ENCODE results near the gene RUNX2.

DNA sequence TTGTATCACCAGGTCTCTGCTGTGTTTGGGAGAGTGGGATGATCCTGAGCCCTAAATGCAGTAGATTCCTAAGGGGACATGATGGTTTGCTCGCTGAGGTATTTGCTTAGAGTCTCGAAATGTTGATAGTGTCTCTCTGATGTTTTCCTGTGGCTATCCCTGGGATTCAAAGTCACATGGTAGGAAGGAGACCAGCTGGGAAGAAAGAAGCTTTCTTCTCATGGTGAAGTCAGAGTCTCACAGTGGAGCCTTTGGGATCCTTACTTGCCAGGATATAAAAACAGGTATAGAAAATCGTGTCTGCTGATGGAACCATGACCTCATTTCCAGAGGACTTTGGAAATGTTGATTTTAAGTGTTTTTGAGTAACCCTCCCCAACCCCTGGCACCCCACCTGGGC lies 308.9 kb downstream of the RUNX2 start:
- TF ChIP-seq EZH2 (IDR thresholded peaks at IDR 0.05; ENCODE audit: insufficient read depth, poor library complexity, severe bottlenecking) (no peak), EZH2phosphoT487 (IDR thresholded peaks at IDR 0.05; ENCODE audit: insufficient read depth, low read depth) (no peak)
